SIG-M5 (cell line): ENCODE data around the gene CWC15.
"Not testable (repeated sequence)": the region's sequence is repeated elsewhere in the genome, so short reads cannot be mapped to it uniquely, and the experiment has no call there.

Source experiments
- DNase-seq: peaks from one replicate; lab custom pipeline; 2025; lab: John Stamatoyannopoulos, UW

CWC15 gene

DNA sequence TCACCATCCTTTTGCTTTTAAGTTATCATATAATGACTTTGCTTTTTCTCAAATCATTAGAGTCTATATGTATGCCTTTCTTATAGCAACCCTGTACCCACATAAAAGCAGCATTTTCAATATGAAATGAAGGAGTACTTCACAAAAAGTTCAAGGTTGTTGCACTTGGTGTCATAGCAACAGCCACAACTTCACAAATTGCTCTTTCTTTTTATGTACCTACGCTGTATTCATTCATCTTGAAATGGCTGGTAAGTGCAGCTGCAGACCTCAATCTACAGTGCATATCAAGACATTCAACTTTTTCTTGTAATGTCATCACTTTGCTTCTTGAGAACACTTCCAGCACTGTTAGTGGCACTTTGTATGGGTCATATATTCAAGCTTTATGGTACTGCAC is 18.6 kb downstream of the CWC15 start:
- no peak for DNase-seq

DNA sequence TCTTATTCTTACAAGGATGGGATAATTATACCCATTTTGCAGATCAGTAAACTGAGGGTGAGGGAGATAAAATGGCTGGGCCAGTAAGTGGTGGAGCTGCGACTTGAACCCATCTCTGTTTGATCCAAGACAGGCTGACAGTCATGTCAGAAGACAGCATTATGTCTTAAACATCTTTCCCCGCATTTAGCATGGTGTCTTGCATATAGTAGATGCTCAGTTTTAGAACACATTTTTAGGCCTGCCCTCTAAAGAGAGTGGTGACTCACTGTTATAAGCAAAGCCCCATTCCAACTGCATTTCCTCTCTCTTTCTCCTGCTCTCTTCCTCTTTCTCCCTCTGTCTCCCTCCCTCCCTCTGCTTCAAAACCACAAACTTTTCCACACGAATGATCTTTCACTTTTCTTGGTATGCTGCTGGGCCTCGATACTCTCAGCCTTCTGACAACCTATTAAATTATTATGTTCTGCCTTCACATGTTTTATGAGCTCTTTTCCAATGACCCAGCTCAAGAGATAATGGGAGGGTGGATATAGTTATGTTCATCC is 25.2 kb downstream of the CWC15 start:
- DNase-seq, result no peak

DNA sequence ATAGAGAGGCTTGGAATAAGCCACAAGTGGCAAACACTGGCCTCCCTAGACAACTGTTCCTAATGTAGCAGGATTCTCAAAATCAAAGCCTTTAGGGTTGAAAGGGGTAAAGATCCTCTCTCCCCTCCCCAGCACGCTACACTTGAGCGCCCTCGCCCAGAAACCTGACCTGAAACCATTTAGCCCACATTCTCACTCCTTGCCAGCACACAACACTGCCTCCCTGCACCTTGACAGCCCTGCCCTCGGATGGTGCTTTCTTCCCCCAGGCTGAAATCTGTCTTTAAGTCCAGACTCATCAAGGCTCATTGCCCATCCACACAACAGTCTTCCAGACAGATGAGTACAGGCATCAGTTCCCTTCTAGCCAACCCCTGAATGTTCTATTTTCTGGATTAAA is 26.5 kb downstream of the CWC15 start:
- no peak for DNase-seq

DNA sequence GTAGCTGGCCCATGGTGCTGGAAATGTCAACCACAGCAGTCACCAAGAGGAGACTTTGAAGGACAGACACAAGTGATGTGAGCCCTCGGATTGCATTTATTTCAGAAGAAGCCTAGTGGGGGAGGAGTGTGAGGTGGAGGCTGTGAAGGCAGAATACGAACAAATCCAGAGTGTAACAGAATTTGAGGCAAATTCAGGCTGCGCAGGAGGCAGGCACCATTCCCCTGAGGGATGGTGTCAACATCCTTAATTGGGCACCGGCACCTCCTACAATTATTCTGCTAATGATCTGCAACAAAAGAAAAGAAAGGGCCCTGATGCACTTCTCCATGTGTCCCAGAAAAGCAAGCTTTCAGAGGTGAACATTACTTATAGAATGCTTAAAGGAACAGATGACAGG is 32.2 kb downstream of the CWC15 start:
- no peak for DNase-seq

DNA sequence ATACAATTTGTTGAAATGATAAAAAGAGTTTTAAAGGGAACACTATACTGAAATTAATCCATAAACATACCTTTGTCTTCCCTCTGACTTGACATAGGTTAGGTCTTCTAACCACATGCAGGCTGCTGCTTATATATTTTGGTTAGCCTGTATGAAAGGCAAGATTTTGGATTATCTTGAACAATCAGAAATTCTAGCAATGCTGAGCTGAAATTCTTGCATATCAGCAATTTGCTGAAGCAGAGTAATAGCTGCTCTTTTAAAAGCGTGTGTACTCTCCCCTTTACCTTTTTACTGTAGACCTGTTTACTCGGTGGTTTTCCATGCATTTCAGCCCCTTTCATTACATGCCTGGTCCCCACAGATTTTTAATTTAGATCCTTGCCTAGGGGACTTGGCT is 34.0 kb downstream of the CWC15 start:
- DNase-seq, result no peak

DNA sequence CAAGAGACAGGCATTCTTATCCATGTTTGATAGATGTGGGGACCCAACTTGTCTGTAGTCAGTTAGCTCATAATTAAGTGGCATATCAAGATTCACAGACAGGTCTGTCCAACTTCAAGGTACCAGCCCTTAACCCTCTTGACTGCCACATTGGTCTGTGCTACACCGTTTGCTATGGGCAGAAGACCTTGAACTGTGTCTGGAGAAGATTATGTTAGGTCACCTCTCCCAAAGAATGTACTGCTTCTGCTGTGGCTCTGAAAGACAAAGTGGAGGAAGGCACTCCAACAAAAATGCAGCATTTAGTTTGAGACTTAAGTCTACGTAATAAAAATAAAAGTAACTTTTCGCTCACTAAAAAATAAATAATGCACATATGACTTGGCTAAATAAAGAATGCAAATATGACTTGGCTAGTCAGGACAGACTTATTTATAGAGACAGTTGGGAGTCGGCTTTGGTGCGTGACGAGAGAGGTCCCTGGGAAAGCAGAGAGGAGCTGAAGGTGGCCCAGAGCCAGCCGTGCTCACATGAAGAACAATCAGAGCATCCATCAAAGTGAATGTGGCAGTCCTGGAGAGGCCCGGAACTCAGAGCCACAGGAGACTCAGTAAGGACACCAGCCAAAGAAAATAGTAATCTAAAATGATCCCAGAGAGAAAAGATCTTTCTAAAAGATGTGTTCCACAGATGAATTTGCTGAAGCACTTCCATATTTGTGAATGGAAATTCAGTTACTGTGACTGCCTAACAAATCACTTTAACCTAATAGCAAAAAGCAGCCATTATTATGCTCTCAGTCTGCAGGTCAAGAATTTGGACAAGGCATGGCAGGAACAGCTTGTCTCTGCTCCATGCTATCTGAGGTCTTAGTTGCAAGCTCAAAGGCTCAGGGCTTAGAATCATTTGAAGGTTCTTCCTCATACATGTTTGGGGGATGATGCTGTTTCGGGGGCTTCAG is 35.0 kb downstream of the CWC15 start:
- no peak for DNase-seq

DNA sequence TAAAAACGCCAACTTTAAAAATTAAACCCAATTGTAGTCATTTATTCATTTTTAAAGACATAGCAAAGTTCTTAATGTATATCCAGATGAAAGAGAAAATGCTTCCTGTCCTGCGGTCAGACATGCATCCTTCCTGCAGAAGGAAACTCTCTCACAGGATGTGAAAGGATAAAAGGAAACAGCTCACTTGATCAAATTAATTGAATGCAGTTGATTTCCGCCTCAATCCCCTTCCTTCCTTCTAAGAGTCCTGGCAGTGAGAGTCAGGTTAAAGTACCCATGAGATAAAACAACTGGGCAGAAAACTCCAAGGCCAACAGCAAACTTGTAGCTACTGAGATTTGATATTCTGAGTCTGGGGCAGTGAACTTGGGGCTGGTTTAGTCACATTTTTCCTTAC is 38.5 kb downstream of the CWC15 start:
- DNase-seq, result no peak

DNA sequence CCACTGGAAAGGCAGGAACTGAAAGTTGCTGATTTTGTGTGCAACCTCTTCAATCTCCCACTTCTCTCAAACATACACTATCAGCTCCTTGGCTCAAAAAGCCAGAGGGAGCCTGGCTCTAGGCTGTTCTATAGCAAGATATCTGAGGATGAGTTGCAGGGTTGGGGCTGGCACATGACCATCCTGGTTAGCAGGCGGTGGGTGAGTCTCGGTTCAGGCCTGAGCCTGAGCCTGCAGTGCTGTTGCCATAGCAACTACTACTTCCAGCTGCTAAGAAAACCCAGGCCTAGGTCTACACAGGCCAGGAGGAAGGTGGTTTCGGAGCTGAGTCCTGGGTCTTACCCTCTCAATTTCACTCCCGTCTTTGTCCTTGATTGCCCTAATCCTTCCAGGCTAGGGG is 39.0 kb downstream of the CWC15 start:
- no peak for DNase-seq

DNA sequence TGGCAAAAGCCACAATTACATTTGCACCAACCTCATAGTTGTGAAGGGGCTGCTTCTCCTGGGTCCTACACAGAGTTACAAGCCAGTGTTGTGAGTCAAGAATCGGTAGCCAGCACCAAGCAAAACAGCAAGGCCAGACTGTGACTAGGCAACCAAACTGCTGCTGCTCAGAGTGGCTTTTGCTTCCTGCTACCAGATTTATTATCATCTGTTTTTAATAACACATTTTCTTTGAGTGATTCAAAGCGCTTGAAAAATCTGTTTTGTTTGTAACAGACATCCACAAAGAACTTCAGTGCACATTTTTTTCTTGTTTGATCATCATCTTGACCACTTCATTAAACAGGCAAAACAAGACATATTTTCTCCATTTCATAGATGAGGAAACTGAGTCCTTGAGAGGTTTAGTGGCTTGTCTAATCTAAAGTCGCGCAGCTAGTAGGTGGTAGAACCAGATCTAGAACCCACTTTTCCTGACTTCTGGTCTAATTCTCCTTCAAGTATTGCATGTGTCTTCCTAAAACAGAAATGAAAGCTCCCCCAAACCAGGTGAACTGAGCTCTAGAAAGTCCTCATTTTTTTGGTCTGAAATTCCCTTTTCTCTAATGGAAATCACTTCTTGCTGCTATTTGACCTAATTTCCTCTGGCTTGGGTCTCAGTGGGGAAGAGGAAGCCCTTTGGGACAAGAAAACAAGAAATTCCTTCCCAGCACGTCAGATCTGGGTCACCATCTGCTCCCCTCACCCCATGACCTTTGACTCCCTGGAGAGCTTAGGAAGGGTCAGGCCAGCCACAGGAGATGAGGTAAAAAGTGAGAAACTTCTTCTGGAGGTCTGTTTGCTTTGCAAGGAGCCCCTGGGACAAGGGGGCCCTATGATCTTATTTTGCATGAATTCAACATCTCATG is 39.9 kb downstream of the CWC15 start:
- no peak for DNase-seq

DNA sequence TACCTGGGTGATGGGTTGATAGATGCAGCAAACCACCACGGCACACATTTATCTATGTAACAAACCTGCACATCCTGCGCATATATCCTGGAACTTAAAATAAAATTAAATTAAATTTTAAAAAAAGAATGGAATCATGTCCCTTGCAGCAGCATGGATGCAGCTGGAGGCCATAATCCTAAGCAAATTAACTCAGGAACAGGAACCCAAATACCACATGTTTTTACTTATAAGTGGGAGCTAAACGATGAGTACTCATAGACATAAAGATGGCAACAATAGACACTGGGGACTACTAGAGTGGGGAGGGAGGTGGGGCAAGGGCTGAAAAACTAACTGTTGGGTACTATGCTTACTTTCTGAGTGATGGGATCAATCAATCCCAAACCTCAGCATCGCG is 40.9 kb downstream of the CWC15 start:
- no peak for DNase-seq

DNA sequence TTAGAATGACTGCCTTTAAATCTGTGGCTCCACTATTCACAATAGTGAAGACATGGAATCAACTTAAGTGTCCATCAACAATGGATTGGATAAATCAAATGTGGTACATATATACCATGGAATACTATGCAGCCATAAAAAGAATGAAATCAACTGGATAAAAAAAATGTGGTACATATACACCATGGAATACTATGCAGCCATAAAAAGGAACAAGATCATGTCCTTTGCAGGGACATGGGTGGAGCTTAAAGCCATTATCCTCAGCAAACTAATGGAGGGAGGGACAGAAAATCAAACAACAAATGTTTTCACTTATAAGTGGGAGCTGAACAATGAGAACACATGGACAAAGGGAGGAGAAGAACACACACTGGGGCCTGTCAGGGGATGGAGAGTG is 41.3 kb downstream of the CWC15 start:
- not testable (repeated sequence) for DNase-seq

DNA sequence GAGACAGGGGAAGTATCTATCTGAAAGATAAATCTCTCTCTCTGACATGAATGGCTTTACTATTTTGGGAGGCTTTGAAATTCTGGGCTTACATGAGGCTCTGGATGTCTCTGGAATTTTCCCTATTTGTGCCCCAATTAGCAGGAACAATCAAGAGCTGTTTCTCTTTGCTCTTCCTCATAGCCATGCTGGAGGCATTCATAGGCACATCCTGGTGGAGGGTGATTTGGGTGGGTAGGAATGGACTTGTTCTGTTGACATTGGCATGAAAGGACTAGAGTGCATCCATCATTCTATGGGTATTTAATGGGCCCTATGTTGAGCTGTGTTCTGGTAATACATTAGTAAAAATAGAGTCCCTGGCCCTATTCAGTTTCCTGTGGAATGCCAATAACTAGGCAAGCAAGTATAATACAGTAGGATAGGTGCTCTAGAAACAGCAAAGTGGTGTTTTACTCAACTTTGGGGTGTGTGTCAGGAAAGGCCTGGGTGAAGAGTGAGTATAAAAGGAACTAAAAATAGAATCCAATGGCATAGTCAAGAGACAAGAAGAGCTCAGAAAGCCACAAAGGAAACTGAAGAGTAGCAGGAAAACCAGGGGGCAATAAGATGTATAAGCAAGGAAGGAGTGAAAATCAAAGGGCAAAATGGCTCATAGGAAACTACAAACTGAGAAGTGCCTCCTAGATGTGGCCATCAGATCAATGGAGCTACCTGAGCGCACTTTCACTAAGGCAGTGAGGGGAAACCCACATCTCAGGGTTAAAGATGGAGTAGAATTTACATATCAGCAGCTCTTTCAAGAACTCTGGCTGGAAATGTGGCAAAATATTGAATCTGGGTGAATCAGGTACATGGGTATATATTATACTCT is 45.0 kb downstream of the CWC15 start:
- no peak for DNase-seq

DNA sequence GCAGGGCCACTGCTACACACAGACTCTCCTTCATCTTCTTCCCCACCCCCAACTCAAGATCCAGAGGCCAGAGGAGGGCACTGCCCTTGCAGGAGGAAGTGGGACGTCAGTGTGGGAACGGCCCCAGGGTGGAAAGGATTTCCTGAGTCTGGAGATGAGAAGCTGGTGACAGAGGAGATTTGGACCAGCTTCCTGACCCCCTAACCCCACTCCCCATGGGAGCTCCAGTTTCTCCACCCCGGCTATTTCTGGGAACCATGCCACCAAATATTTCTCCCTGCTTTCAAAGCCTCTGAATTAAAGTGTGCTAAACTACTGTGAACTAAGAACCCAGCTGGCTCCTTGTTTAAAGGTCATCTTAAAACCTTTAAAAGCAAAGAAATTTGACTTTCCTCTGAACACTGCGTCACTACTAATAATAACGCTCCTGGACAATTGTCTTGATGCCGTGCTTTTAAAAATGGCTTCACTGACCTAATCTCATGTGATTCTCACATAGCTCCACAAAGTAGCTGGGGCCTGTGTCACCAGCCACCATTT is 46.6 kb downstream of the CWC15 start:
- DNase-seq, result no peak

DNA sequence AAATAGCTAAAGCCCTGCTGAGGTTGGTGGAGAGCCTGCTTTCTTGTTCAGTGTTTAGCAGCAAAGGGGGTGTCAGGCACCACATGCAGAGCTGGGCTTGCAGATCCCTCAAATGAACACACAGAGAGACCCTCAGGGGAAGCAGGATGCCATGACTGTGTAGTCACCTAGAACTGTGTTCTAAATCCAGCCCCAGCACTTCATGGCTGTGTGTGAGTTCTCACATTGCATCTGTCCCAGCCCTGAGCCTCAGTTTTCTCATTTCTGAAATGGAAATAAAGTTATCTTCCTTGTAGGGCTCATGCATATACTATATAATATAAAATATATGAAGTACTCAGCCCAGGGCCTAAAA is 47.1 kb downstream of the CWC15 start:
- no peak for DNase-seq

DNA sequence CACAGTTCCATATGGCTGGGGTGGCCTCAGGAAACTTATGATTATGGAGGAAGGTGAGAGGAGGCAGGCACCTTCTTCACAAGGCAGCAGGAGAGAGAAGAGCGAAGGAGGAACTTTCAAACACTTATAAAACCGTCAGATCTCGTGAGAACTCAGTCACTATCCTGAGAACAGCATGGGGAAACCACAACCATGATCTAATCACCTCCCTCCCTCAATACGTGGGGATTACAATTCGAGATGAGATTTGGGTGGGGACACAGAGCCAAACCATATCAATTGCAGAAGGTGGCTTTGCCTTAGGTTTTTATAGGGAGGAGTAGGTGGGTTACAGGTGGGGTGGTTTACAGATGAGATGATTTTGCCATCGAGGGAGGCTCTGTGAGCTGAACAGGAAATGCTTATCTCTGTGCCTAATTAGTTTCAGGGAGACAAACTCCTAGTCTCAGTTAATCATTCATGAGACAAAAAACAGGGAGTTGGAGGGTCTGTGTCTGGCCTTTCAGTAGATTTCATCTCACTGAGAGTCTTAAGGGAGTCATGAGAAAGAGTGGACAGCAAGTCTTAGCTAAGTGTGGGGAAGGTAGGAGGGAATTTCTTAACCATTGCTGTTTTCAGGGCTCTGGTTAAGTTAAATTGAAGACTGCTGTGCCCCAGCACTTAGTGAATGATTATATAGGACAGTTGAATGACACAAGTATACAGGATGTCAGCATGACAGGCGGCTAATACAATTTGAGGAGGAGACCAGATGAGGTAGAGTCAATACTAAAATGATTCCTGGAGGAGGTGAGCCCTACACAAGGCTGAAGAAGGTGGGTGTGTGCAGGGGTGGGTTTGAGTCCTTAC is 47.7 kb downstream of the CWC15 start:
- no peak for DNase-seq

DNA sequence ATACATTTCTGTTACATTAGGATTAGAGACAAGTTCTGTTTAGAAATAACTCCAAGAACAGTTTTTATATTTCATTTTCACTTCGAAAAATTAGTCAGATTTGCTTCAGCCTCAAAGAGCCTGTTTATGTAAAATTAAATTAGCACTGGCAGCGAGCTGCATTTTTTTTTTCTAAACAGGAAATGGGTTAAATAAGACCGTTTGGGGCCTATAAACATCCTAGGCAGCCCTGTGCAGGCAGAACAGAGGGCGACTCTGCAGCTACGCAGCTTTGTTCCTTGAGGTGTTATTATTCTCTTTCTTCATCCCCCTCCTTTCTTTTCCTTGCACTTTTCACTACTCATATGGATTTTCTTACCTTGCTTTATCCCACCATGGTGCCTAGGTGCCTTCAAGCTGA is 48.7 kb downstream of the CWC15 start:
- DNase-seq, result no peak

DNA sequence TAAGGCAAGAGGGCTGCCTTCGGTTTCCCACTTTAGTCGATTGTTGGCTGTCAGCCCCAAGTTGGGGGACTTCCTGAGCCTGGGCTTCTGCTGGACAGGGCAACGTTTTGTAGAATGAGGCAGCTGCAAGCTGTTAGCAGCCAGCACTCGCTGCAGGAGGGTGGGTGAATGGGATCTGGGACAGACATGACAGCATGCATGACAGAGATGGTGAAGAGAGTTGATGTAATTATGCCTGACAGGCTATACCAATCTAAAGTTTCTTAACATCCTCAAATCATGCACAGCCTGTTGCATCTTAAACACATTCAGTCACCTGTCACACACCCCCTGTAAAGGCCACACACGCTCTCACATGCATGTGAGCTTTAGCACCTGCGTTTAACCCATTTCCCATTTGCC is 49.2 kb downstream of the CWC15 start:
- DNase-seq, result no peak

DNA sequence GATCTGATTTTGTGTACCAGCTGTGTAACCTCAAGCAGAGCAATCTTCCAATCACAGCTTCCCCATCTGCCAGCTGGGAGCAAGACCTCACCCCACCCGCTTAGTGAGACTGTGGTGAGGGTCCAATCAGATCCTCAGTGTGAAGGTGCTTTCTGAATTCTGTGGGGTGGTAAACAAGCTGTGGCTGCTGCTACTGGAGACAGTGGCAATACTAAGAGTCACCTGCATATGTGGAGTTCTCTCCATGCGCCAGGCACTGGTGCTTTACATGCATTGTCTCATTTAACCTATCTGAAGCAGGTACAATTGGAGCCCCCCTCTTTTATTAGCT is 50.4 kb downstream of the CWC15 start:
- DNase-seq, result no peak

DNA sequence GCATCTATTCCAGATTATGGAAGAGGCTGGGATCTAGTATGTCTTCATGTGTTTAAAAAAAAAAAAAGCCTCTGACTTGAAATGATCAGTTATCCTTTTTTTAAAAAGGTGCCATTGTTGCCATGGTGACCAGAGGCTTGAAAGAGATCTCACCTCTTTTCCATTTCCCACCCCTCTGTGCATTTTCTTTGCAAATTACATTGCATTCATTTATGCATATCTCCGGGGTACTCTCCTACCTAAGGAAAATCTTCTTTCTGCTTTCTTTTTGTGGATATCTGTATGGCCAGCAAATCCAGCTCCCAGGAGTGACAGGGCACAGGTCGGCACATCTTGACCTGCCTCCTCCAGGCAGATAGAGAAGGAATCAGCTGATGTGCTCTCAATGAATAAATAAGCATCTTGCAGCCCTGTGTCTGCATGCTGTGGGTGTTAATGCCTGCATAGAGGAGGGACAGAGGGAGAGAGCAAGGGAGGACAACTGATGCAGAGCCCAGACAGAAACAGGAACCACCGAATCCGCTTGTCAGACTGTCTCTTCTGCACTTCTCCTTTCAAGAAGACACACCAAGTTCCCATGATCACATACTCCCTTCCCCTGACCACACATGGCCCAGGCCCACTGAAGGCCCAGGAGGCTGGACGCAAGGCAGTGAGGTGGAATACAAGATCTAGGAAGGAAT is 50.9 kb downstream of the CWC15 start:
- DNase-seq, result no peak

DNA sequence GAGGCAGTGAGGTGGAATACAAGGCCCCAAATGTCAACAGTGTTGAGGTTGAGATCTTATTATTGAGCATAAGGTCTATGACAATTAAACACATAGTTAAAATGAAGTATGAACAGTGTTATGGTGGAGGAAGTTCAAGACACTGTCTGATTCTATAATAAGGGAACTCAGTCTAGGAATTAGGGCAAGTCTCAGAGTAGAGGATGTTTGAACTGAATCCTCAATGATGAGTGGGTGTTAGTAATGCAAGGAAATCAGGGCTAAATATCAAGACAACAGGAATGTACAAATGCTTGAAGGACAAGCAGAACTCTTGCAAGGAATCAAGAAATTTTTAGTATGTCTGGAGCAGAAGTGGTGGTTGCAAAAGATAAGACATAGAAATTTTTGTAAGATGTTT is 53.0 kb downstream of the CWC15 start:
- DNase-seq, result no peak
